ENCODE results near the gene DAPK1.
"Not testable (repeated sequence)": the region's sequence is repeated elsewhere in the genome, so short reads cannot be mapped to it uniquely, and the experiment has no call there.

Gene DAPK1

GRCh38 chr9:87547671-87548081 lies 50.0 kb downstream of the DAPK1 start:
- FAIRE-seq = no peak

GRCh38 chr9:87548159-87548558 lies 50.5 kb downstream of the DAPK1 start:
- no peak for FAIRE-seq

GRCh38 chr9:87549088-87549487 lies 51.4 kb downstream of the DAPK1 start:
- not testable (repeated sequence) for FAIRE-seq

- FAIRE-seq = no peak
These were observed 52.1 kb downstream of the DAPK1 start for GRCh38 chr9:87549791-87550190.

- no peak for FAIRE-seq
These were observed 52.7 kb downstream of the DAPK1 start for GRCh38 chr9:87550253-87550954.

- no peak for FAIRE-seq
These were observed 54.1 kb downstream of the DAPK1 start for GRCh38 chr9:87551772-87552217.

- FAIRE-seq = no peak
These were observed 56.7 kb downstream of the DAPK1 start for GRCh38 chr9:87554171-87554910.

GRCh38 chr9:87554976-87555375 lies 57.3 kb downstream of the DAPK1 start:
- FAIRE-seq = no peak

- no peak for FAIRE-seq
These were observed 58.4 kb downstream of the DAPK1 start for GRCh38 chr9:87556039-87556438.

GRCh38 chr9:87556821-87557220 lies 59.2 kb downstream of the DAPK1 start:
- no peak for FAIRE-seq

- no peak for FAIRE-seq
These were observed 60.3 kb downstream of the DAPK1 start for GRCh38 chr9:87557996-87558395.

- no peak for FAIRE-seq
These were observed 61.0 kb downstream of the DAPK1 start for GRCh38 chr9:87558606-87559190.

GRCh38 chr9:87562062-87562461 lies 64.4 kb downstream of the DAPK1 start:
- no peak for FAIRE-seq

- FAIRE-seq = no peak
These were observed 65.0 kb downstream of the DAPK1 start for GRCh38 chr9:87562530-87563170.

GRCh38 chr9:87564111-87564510 lies 66.4 kb downstream of the DAPK1 start:
- FAIRE-seq = no peak

- FAIRE-seq = no peak
These were observed 67.1 kb downstream of the DAPK1 start for GRCh38 chr9:87564791-87565241.

- FAIRE-seq = no peak
These were observed 69.3 kb downstream of the DAPK1 start for GRCh38 chr9:87567001-87567400.

GRCh38 chr9:87567571-87567970 lies 69.9 kb downstream of the DAPK1 start:
- no peak for FAIRE-seq

GRCh38 chr9:87567983-87568382 lies 70.3 kb downstream of the DAPK1 start:
- no peak for FAIRE-seq

- FAIRE-seq = no peak
These were observed 70.7 kb downstream of the DAPK1 start for GRCh38 chr9:87568401-87568800.

- no peak for FAIRE-seq
These were observed 71.4 kb downstream of the DAPK1 start for GRCh38 chr9:87569008-87569509.

GRCh38 chr9:87569518-87569917 lies 71.9 kb downstream of the DAPK1 start:
- no peak for FAIRE-seq

Data from G401.6 (cell line).